SK-N-SH treated with all-trans-retinoic acid at 6 μM for 48 hours (cell line): ENCODE measurements around the gene MYO5B.

Experiments
- ARNTL ChIP-seq: fragments of 450-650 bp; formaldehyde crosslinking; IDR thresholded peaks from 2 replicates; pipeline ENCODE4 v1.5.0; 2020; ENCODE audit warnings: low read depth, mild to moderate bottlenecking, moderate library complexity, borderline replicate concordance
- CREB5 ChIP-seq: fragments of 250-450 bp; sonication (Bioruptor Pico); IDR thresholded peaks from 2 replicates; pipeline ENCODE4 v1.5.1; 2020; ENCODE audit warnings: low read depth, mild to moderate bottlenecking, moderate library complexity
- ESRRG ChIP-seq: fragments of 250-450 bp; sonication (Bioruptor Pico); IDR thresholded peaks from 2 replicates; pipeline ENCODE4 v1.6.1; 2021; ENCODE audit warnings: mild to moderate bottlenecking
- GLIS3 ChIP-seq: fragments of 250-450 bp; sonication (Bioruptor Pico); IDR thresholded peaks from 2 replicates; pipeline ENCODE4 v1.5.0; 2020; ENCODE audit warnings: mild to moderate bottlenecking, moderate library complexity
- ISL1 ChIP-seq: fragments of 250-450 bp; sonication (Bioruptor Pico); IDR thresholded peaks from 2 replicates; pipeline ENCODE4 v2.1.2; 2022; ENCODE audit warnings: mild to moderate bottlenecking, moderate library complexity
- OSR1 ChIP-seq: fragments of 250-450 bp; sonication (Bioruptor Pico); IDR thresholded peaks from 2 replicates; pipeline ENCODE4 v1.8.0; 2022; ENCODE audit warnings: moderate library complexity, mild to moderate bottlenecking, inconsistent platforms
- POU6F1 ChIP-seq: fragments of 250-450 bp; sonication (Bioruptor Pico); IDR thresholded peaks from 2 replicates; pipeline ENCODE4 v1.8.0; 2021; ENCODE audit warnings: low read depth, mild to moderate bottlenecking, moderate library complexity, borderline replicate concordance
- RARB ChIP-seq: fragments of 250-450 bp; sonication (Bioruptor Pico); IDR thresholded peaks from 2 replicates; pipeline ENCODE4 v1.8.0; 2021; ENCODE audit warnings: mild to moderate bottlenecking, moderate library complexity
- SNAI2 ChIP-seq: fragments of 250-450 bp; sonication (Bioruptor Pico); IDR thresholded peaks from 2 replicates; pipeline ENCODE4 v1.5.0; 2020; ENCODE audit warnings: mild to moderate bottlenecking, moderate library complexity
- TCF4 ChIP-seq: fragments of 250-450 bp; sonication (Bioruptor Pico); IDR thresholded peaks from 2 replicates; pipeline ENCODE4 v1.8.0; 2021; ENCODE audit warnings: mild to moderate bottlenecking, moderate library complexity, borderline replicate concordance
- TOX ChIP-seq: fragments of 250-450 bp; sonication (Bioruptor Pico); IDR thresholded peaks from 2 replicates; pipeline ENCODE4 v1.8.0; 2021; ENCODE audit warnings: mild to moderate bottlenecking, moderate library complexity, borderline replicate concordance
- ZFP30 ChIP-seq: fragments of 450-650 bp; formaldehyde crosslinking; IDR thresholded peaks from 2 replicates; pipeline ENCODE4 v1.5.0; 2022; ENCODE audit warnings: mild to moderate bottlenecking, moderate library complexity
- ZNF70 ChIP-seq: fragments of 450-650 bp; formaldehyde crosslinking; IDR thresholded peaks from 2 replicates; pipeline ENCODE4 v1.5.0; 2020; ENCODE audit warnings: mild to moderate bottlenecking, moderate library complexity
- ZNF8 ChIP-seq: fragments of 450-650 bp; formaldehyde crosslinking; IDR thresholded peaks from 2 replicates; pipeline ENCODE4 v1.5.0; 2020; ENCODE audit warnings: mild to moderate bottlenecking, moderate library complexity

DNA sequence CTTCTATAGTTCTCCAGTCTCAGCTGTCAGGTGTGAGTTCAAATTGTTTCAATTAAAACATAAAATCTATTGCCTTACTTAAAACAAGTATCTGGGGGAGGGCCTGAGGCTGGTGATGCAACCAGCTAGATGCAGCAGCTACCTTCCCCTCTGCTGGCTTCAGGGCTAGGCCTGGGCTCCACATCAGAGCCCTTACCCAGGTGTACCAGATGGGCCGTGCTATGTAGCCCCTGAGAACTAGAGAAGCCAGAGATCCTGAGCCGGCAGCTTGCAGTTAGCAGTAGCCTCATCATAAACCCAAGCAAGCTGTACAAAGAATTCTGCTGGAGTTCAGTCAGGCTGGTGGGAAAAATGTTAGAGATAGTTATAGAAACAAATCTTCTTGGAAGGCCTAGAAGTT, 284.0 kb downstream of the MYO5B start:
- TF ChIP-seq ZFP30 (CRISPR knock-in tag): no peak
- TF ChIP-seq ZNF70: no peak
- no peak for TF ChIP-seq GLIS3 (CRISPR knock-in tag)
- TF ChIP-seq OSR1 (CRISPR knock-in tag): no peak
- TF ChIP-seq POU6F1: no peak
- TF ChIP-seq ESRRG: no peak
- TF ChIP-seq RARB (CRISPR knock-in tag): no peak
- TF ChIP-seq SNAI2 (CRISPR knock-in tag): no peak
- no peak for TF ChIP-seq ARNTL (CRISPR knock-in tag)
- no peak for TF ChIP-seq TOX (CRISPR knock-in tag)
- no peak for TF ChIP-seq ISL1 (CRISPR knock-in tag)
- no peak for TF ChIP-seq TCF4 (CRISPR knock-in tag)
- no peak for TF ChIP-seq ZNF8 (CRISPR knock-in tag)
- no peak for TF ChIP-seq CREB5 (CRISPR knock-in tag)
